C4-2B (cell line): Measurements from ENCODE around the gene IFFO2.

Source experiments
- ZFX ChIP-seq: fragments of 450-650 bp; IDR thresholded peaks from 2 replicates; pipeline ENCODE4 v1.6.1; 2017
- TF ChIP-seq, protein P1 (sequence below): fragments of 450-650 bp; conservative IDR thresholded peaks from 2 replicates; pipeline ENCODE4 v1.5.1; 2017; ENCODE audit warnings: mild to moderate bottlenecking

DNA sequence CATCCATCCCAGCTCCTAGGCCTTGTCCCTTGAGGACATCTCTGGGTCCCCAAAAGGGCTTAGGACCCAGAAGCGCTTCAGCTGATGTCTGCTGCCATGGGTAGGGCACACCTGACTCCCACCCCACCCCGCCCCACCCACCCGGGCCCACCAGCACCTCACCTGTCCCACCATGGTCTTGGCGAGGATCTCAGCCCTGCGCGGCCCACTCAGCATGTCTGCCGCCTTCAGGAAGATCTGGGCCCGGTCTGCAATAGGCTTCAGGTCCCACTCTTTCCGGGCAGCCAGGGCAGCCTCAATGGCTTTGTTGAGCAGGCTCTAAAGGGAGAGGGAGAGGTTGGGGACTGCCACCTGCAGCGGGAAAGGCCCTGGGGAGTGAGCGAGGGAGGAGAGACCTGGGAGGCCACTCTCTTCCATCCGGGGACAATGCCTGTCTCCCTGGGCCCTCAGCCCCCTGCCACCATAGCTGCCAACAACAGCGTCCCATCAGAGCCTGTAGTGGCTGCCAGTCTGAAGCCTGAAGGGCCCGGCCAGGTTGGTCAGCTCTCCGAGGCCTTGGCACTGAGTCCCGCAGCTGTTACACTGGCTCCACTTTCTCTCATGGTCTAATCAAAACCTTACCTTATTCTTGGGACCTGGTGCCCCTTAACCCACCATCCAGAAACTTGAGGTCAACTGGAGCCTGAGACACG is 71.0 kb downstream of the IFFO2 start:
- TF ChIP-seq, protein P1, sequence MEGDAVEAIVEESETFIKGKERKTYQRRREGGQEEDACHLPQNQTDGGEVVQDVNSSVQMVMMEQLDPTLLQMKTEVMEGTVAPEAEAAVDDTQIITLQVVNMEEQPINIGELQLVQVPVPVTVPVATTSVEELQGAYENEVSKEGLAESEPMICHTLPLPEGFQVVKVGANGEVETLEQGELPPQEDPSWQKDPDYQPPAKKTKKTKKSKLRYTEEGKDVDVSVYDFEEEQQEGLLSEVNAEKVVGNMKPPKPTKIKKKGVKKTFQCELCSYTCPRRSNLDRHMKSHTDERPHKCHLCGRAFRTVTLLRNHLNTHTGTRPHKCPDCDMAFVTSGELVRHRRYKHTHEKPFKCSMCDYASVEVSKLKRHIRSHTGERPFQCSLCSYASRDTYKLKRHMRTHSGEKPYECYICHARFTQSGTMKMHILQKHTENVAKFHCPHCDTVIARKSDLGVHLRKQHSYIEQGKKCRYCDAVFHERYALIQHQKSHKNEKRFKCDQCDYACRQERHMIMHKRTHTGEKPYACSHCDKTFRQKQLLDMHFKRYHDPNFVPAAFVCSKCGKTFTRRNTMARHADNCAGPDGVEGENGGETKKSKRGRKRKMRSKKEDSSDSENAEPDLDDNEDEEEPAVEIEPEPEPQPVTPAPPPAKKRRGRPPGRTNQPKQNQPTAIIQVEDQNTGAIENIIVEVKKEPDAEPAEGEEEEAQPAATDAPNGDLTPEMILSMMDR = no peak
- TF ChIP-seq ZFX = no peak
